ENCODE results near the gene KATNAL1. TPM values are rescaled to one million over a fixed set of nuclear protein-coding genes. Genes with fewer than 3 reads are reported as not detected.

KATNAL1 gene
- total RNA-seq, 1 experiment from 2014 or later = 25.2 TPM

GRCh38 chr13:30332456-30333143, 25.2 kb upstream of the KATNAL1 start:
- DNase-seq (ENCODE audit: low read depth) = no peak

DNA sequence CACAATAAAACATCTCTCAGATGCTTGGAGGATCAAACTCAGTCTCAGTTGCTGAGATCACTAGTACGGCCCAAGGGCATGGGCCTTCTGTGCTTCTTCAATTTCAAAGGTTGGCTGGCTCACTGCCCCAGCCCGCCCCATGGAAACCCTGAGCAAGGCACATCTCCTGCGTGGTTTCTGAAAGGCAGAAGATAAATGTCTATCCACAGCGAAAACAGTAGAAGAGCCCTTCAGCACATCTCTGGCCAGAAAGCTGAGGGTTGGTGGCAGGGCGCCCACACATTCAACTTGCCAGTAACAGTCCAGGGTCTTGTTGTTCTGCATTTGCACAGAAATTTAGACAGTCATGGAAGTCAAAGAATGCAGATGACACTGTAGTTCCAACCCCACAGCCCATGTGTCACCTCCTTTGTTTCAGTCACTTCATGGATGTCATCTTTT, 24.0 kb upstream of the KATNAL1 start:
- peak; percentile 69 for DNase-seq (ENCODE audit: low read depth)

- no peak for DNase-seq (ENCODE audit: low read depth)
Measured at GRCh38 chr13:30329009-30329585, 21.7 kb upstream of the KATNAL1 start.

DNA sequence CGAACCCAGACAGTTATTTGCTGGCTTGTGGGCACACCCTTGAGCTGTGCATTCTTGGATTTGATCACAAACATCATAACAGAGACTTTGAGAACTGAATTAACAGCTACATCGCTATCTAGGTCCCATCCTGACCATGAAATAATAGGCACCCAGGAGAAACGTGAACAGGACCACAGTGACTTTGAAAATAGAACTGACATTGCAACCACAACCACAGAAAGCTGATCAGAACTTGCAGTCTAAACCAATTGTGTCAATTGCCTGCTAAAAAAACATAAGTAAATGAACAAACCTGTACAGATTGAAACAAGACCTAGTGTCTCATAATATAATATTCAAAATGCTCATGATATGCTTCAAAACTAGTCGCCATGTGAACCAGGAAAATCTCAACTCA, 18.3 kb upstream of the KATNAL1 start:
- DNase-seq (ENCODE audit: low read depth) = no peak

DNA sequence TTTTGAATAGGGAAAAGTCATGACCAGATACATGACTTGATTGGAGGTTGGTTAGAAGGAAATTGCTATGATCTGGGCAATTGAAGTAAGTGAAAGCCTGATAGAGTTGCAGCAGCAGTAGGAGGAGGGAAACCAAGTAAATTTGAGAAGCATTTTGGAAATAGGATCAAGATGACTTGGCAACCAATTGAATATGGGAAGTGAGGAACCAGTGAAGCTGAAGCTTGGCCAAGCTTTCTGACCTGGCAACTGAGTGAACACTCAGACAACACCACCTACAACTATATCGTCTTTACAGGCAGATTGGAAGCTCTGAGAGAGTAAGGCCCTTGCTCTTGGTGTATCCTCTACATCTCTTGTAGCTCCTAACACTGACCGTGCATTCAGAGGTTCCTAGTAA, 16.2 kb upstream of the KATNAL1 start:
- no peak for DNase-seq (ENCODE audit: low read depth)

DNA sequence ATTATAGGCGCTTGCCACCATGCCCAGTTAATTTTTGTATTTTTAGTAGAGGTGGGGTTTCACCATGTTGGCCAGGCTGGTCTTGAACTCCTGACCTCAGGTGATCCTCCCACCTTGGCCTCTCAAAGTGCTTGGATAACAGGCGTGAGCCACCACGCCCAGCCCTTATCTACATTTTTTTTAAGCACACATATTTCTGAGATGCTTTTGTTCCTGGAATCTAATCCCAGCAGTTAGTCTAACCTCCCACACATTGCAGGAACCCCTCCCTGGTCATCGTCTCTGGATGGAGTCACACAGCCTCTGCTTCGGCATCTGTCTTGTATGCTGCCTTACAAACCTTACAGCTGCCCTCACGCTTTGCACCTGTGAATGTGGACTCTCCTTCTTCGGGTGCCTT, 15.1 kb upstream of the KATNAL1 start:
- DNase-seq (ENCODE audit: low read depth) = no peak

GRCh38 chr13:30321256-30321655, 13.9 kb upstream of the KATNAL1 start:
- DNase-seq (ENCODE audit: low read depth) = no peak

DNA sequence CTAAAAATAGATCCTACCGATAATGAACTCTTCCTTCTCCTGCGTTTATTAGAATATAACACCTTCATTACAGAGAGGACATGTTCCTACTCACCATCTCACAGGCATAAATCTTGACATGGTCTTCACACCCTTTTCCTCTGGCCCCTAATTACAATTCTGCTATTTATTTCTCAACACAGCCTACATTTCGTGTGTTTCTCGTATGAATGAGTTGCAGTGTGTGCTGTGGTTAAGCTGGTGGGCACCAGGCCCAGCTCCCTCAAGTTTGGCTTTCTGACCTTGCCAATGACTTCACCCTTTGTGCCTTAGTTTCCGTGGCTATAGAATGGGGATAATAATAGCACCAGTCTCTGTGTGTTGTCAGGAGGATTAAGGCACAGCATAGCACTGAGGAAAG, 12.3 kb upstream of the KATNAL1 start:
- DNase-seq (ENCODE audit: low read depth) = peak; percentile 54

- DNase-seq (ENCODE audit: low read depth) = no peak
Measured at GRCh38 chr13:30319130-30319529, 11.8 kb upstream of the KATNAL1 start.

DNA sequence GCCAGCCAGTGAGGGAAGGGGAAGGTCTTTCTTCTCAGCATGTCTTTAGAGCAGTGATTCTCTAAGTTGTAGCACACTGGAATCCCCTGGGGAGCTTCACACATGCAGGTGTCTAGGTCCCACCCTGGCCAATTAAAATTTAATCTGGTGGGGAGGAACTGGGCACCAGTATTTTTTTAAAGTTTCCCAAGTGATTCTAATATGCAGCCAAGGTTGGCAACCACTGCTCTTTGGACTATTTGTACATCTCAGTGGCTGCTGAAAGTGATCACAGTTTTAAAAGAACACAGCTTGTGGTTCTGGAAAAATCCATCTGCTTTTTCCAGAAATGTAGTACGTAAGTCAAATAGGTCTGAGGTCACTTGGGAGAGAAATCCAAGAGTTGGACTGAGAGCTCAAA, 10.7 kb upstream of the KATNAL1 start:
- DNase-seq (ENCODE audit: low read depth) = no peak

- DNase-seq (ENCODE audit: low read depth) = no peak
Measured at GRCh38 chr13:30314562-30314961, 7.2 kb upstream of the KATNAL1 start.

DNA sequence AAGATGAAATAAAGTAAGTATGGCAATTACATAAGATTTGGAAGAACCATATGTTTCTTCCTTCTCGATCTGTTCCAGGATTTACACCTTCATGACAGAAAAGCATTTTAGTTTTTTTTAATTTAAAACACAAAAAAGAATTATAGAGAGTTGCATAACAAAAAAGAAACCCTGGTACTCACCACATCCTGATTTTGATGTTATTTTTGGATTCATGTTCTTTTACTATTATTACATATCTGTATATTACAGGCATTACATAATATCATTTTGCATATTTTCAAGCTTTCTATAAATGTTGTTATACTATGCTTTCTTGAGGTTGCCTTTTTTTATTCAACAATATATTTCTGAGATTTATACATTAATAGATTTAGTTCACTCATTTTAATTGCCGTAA, 6.7 kb upstream of the KATNAL1 start:
- no peak for DNase-seq (ENCODE audit: low read depth)

- DNase-seq (ENCODE audit: low read depth) = no peak
Measured at GRCh38 chr13:30313311-30313710, 6.0 kb upstream of the KATNAL1 start.

DNA sequence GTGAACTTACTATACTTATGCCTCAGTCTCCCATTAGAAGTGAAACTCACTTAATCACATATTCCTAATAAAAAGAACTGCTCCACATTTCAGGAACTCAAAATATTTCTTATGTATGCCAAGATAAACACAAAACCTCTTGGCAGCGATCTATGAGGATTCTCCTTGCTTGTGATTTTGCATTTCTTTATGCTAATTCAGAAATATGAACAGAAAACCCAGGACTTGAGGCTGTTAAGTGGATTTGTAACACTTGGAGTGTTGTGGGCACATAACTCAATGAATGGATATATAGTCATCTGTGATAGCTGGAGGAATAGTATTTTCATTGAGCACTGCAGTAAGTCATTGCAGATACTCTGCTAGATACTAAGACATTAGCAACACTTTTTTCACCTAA, 5.6 kb upstream of the KATNAL1 start:
- no peak for DNase-seq (ENCODE audit: low read depth)

GRCh38 chr13:30308548-30308947, 1.2 kb upstream of the KATNAL1 start:
- DNase-seq (ENCODE audit: low read depth) = peak; percentile 63

GRCh38 chr13:30307971-30308290, 580 bp upstream of the KATNAL1 start:
- no peak for DNase-seq (ENCODE audit: low read depth)

DNA sequence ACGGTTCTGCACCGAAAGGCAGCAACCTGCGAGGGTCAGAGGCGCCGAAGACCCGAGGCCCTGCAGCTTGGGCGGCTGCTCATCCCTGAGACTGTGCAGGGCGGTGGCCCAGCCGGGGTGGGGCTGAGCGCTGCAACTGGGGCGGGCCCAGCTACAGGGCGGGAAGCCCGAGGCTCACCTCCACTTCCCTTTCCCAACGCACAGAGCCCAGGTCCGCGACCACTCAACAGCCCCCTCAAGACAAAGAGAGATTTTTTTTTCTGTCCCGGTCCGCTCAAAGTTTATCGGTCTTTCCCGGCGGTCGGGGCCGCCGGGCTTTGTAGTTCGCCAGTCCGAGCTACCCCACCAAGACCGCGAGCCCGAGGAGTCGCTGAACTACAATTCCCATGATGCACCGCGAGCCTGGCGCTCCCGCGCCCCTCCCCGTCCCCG, 573 bp downstream of the KATNAL1 start:
- peak; percentile 87 for DNase-seq (ENCODE audit: low read depth)

DNA sequence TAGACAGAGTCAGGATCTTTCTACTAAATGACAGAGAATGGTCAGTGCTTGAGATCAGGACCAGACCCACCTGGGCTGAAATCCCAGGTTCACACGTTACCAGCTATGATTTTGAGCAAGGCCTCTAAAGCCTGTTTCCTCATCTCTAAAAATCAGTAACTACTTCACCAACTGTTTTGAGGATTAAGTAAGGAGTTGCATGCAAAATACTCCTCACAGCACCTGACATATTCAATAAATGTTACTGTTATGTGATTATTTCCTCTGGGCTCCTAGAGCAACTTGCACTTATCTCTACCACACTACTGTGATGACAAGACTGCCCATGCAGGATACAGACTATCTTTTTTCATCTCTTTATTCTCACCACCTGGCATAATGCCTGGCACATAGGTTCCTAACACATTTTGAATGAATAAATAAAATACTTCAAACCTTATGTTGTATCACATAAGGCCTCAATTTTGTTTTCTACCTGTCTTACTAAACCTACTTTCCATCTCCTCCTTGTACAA, 1.8 kb downstream of the KATNAL1 start:
- DNase-seq (ENCODE audit: low read depth) = no peak

DNA sequence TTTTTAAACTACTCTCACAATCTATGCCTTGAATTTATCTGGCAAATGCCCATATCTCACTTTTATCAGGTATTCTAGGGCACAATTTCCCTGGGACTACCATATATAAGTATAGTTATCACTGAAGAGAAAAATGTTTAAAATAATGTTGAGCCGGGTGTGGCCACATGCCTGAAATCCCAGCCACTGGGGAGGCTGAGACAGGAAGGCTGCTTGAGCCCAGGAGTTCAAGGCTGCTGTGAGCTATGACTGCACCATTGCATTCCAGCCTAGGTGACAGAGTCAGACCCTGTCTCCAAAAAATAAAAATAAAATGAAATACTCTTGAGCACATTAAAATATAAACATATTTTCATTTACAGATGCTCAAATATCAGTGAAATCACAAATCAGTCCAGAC, 4.1 kb downstream of the KATNAL1 start:
- no peak for DNase-seq (ENCODE audit: low read depth)

GRCh38 chr13:30301827-30302226, 5.5 kb downstream of the KATNAL1 start:
- DNase-seq (ENCODE audit: low read depth) = no peak

DNA sequence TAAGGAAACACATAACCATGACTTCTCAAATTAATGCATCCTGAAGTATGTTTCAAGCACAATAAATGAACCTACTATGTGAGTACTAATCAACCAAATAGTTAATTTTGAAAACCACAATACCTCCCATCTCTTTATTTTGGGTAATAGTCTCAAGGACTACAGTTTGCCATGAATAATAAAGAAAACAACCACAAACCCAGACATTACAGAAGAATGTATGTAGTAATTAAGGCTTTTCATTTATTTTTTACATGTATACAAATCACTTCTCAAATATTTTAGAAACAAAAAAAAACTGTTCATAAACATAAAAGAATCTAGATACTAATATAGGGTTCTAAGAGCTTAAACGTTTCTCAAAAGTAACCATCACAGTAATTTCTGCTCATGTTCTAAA, 6.8 kb downstream of the KATNAL1 start:
- DNase-seq (ENCODE audit: low read depth) = no peak

GRCh38 chr13:30299786-30300185, 7.6 kb downstream of the KATNAL1 start:
- DNase-seq (ENCODE audit: low read depth) = no peak

DNA sequence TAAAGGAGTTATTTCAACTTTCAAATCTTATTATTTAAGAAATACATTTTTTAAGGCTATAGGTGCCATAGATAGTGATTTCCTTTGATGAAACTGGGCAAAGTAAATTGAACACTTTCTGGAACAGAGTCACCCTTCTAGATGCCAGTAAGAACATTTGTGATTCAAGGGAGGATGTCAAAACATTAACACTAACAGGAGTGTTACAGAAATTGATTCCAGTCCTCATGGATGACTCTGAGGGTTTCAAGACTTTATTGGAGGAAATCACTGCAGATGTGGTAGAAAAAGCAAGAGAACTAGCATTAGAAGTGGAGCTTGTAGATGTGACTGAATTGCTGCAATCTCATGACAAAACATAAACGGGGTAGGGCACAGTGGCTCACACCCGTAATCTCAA, 12.2 kb downstream of the KATNAL1 start:
- DNase-seq (ENCODE audit: low read depth) = no peak

- DNase-seq (ENCODE audit: low read depth) = no peak
Measured at GRCh38 chr13:30294004-30294403, 13.3 kb downstream of the KATNAL1 start.

All from RPMI7951 (cell line).